ENCODE measurements around the gene FXYD4.
"Not testable (repeated sequence)": the region's sequence is repeated elsewhere in the genome, so short reads cannot be mapped to it uniquely, and the experiment has no call there.

FXYD4 gene

GRCh38 chr10:43333653-43334052 lies 37.8 kb upstream of the FXYD4 start:
- no peaks in the 10 kb centered on the region for H3K27me3 ChIP-seq (ENCODE audit: insufficient read depth, low read depth)
- H4K20me1 ChIP-seq (ENCODE audit: insufficient read depth) = no peaks in the 10 kb centered on the region
- H3K79me2 ChIP-seq (ENCODE audit: insufficient read depth, low read depth) = no peaks in the 10 kb centered on the region
- H3K4me1 ChIP-seq (ENCODE audit: low read depth, poor library complexity, severe bottlenecking) = no peaks in the 10 kb centered on the region
- no peak overlapping the region for H3K4me3 ChIP-seq (IDR thresholded peaks at IDR 0.05; ENCODE audit: insufficient read depth, low read depth, low read length)
- H3K27ac ChIP-seq = no peak overlapping the region
- no peak overlapping the region for H2AFZ ChIP-seq (ENCODE audit: low read depth)
- no peaks in the 10 kb centered on the region for H3K36me3 ChIP-seq (ENCODE audit: insufficient read depth)
- TF ChIP-seq, protein P1, sequence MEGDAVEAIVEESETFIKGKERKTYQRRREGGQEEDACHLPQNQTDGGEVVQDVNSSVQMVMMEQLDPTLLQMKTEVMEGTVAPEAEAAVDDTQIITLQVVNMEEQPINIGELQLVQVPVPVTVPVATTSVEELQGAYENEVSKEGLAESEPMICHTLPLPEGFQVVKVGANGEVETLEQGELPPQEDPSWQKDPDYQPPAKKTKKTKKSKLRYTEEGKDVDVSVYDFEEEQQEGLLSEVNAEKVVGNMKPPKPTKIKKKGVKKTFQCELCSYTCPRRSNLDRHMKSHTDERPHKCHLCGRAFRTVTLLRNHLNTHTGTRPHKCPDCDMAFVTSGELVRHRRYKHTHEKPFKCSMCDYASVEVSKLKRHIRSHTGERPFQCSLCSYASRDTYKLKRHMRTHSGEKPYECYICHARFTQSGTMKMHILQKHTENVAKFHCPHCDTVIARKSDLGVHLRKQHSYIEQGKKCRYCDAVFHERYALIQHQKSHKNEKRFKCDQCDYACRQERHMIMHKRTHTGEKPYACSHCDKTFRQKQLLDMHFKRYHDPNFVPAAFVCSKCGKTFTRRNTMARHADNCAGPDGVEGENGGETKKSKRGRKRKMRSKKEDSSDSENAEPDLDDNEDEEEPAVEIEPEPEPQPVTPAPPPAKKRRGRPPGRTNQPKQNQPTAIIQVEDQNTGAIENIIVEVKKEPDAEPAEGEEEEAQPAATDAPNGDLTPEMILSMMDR (conservative IDR thresholded peaks at IDR 0.05; ENCODE audit: low read depth, low read length) = no peak
- H3K9ac ChIP-seq = no peak overlapping the region
- H3K4me2 ChIP-seq = no peak overlapping the region

DNA sequence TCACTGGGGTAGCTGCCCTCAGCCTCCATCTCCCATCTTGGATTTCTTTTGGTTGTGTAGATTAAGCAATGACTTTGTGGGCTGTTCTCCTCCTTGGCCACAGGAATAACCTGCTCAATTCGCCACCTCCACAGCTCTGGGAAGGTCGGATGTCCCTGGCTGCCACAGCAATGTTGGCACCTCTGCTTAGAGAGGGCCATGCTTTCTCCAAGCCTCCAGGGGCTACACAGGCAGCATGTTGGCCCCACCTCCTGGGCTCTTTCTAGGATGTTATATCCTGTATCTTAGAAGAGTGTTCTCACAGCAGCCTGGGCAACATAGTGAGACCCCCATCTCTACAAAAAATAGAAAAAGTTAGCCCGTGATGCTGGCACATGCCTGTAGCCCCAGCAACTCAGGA lies 35.4 kb upstream of the FXYD4 start:
- H3K4me1 ChIP-seq (ENCODE audit: low read depth, poor library complexity, severe bottlenecking) = no peaks in the 10 kb centered on the region
- H3K4me2 ChIP-seq = no peak overlapping the region
- no peaks in the 10 kb centered on the region for H4K20me1 ChIP-seq (ENCODE audit: insufficient read depth)
- no peak overlapping the region for H3K9ac ChIP-seq
- no peak overlapping the region for H3K4me3 ChIP-seq (IDR thresholded peaks at IDR 0.05; ENCODE audit: insufficient read depth, low read depth, low read length)
- H3K27ac ChIP-seq = no peak overlapping the region
- H2AFZ ChIP-seq (ENCODE audit: low read depth) = no peak overlapping the region
- no peaks in the 10 kb centered on the region for H3K79me2 ChIP-seq (ENCODE audit: insufficient read depth, low read depth)
- no peaks in the 10 kb centered on the region for H3K36me3 ChIP-seq (ENCODE audit: insufficient read depth)
- H3K27me3 ChIP-seq (ENCODE audit: insufficient read depth, low read depth) = no peaks in the 10 kb centered on the region
- TF ChIP-seq, protein P1 (conservative IDR thresholded peaks at IDR 0.05; ENCODE audit: low read depth, low read length) = no peak

GRCh38 chr10:43336641-43337318 lies 34.7 kb upstream of the FXYD4 start:
- Histone ChIP-seq H3K4me2 (no peak overlapping the region), H2AFZ (ENCODE audit: low read depth) (no peak overlapping the region), H3K27ac (no peak overlapping the region)

GRCh38 chr10:43337536-43337935 lies 33.9 kb upstream of the FXYD4 start:
- not testable (repeated sequence) for H3K79me2 ChIP-seq (ENCODE audit: insufficient read depth, low read depth); H3K4me1 ChIP-seq (ENCODE audit: low read depth, poor library complexity, severe bottlenecking); H3K9ac ChIP-seq; H2AFZ ChIP-seq (ENCODE audit: low read depth); H3K4me2 ChIP-seq; H3K27me3 ChIP-seq (ENCODE audit: insufficient read depth, low read depth); H3K36me3 ChIP-seq (ENCODE audit: insufficient read depth); H3K27ac ChIP-seq; H3K4me3 ChIP-seq (IDR thresholded peaks at IDR 0.05; ENCODE audit: insufficient read depth, low read depth, low read length); H4K20me1 ChIP-seq (ENCODE audit: insufficient read depth)

More at GRCh38 chr10:43336641-43337318, 34.7 kb upstream of the FXYD4 start:
- Histone ChIP-seq H3K36me3 (ENCODE audit: insufficient read depth) (no peaks in the 10 kb centered on the region), H4K20me1 (ENCODE audit: insufficient read depth) (no peaks in the 10 kb centered on the region), H3K4me1 (ENCODE audit: low read depth, poor library complexity, severe bottlenecking) (no peaks in the 10 kb centered on the region), H3K79me2 (ENCODE audit: insufficient read depth, low read depth) (no peaks in the 10 kb centered on the region), H3K4me3 (IDR thresholded peaks at IDR 0.05; ENCODE audit: insufficient read depth, low read depth, low read length) (no peak overlapping the region), H3K27me3 (ENCODE audit: insufficient read depth, low read depth) (no peaks in the 10 kb centered on the region), H3K9ac (no peak overlapping the region)
- TF ChIP-seq, protein P1 (conservative IDR thresholded peaks at IDR 0.05; ENCODE audit: low read depth, low read length) = no peak

DNA sequence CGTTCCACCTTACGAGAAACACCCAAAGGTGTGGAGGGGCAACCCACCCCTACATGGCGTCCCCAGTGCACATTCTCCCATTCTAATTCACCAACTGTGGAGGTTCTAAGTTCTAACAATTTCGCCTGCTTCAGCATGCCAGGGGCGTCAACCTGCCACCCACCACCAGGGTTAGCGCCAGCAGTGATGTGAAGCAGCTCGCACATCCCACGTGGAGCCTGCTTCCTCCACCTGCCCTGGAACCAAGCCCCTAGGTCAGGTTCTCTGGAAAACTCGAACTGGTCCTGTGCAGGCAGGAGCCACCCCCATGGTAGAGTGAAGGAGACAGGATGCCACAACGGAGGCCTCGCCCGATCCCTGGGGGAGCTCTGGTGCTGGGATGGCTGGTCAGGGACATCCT lies 33.3 kb upstream of the FXYD4 start:
- Histone ChIP-seq H3K4me2 (no peak overlapping the region), H3K79me2 (ENCODE audit: insufficient read depth, low read depth) (no peaks in the 10 kb centered on the region), H2AFZ (ENCODE audit: low read depth) (no peak overlapping the region), H3K9ac (no peak overlapping the region), H3K27me3 (ENCODE audit: insufficient read depth, low read depth) (no peaks in the 10 kb centered on the region), H3K27ac (no peak overlapping the region), H3K4me1 (ENCODE audit: low read depth, poor library complexity, severe bottlenecking) (no peaks in the 10 kb centered on the region), H3K36me3 (ENCODE audit: insufficient read depth) (no peaks in the 10 kb centered on the region), H4K20me1 (ENCODE audit: insufficient read depth) (no peaks in the 10 kb centered on the region), H3K4me3 (IDR thresholded peaks at IDR 0.05; ENCODE audit: insufficient read depth, low read depth, low read length) (no peak overlapping the region)
- TF ChIP-seq, protein P1 (conservative IDR thresholded peaks at IDR 0.05; ENCODE audit: low read depth, low read length) = no peak

Measured in KMS-11 (cell line).